Measurements from ENCODE around the gene FERMT3. TPM values are rescaled to one million over a fixed set of nuclear protein-coding genes. Genes with fewer than 3 reads are reported as not detected.

The FERMT3 gene
- total and polyA plus RNA-seq, 9 donors = 4.9 to 12.2 (median 10.1) TPM

GRCh38 chr11:64207256-64208085 is 950 bp downstream of the FERMT3 start:
- Histone ChIP-seq H3K27me3 (ENCODE audit: control insufficient read depth, insufficient read depth, low read length) (no peaks in the 10 kb centered on the region), H3K9me3 (replicated peaks; ENCODE audit: control insufficient read depth, low read depth, low read length) (no peaks in the 10 kb centered on the region), H3K27ac (ENCODE audit: low read length) (peak overlapping the region; percentile 94), H3K36me3 (ENCODE audit: control insufficient read depth, insufficient read depth, low read length) (peaks cover 41% of the 10 kb centered on the region), H3K4me1 (ENCODE audit: control insufficient read depth, insufficient read depth, low read length) (peaks cover 59% of the 10 kb centered on the region), H3K4me3 (ENCODE audit: low read length) (peak overlapping the region; percentile 20)
- DNase-seq = peak; percentile 91
- 29% methylated on average over 19 of the region's 30 CpGs for WGBS (ENCODE audit: insufficient coverage)

- H3K4me1 ChIP-seq (ENCODE audit: control insufficient read depth, insufficient read depth, low read length) = peaks cover 59% of the 10 kb centered on the region
- no peaks in the 10 kb centered on the region for H3K27me3 ChIP-seq (ENCODE audit: control insufficient read depth, insufficient read depth, low read length)
- H3K9me3 ChIP-seq (replicated peaks; ENCODE audit: control insufficient read depth, low read depth, low read length) = no peaks in the 10 kb centered on the region
- peak overlapping the region; percentile 20 for H3K4me3 ChIP-seq (ENCODE audit: low read length)
- 71% methylated on average over 17 of the region's 23 CpGs for WGBS (ENCODE audit: insufficient coverage)
- H3K36me3 ChIP-seq (ENCODE audit: control insufficient read depth, insufficient read depth, low read length) = peaks cover 33% of the 10 kb centered on the region
- DNase-seq = peak; percentile 33
- peak overlapping the region; percentile 94 for H3K27ac ChIP-seq (ENCODE audit: low read length)
Measured at GRCh38 chr11:64208086-64208795, 1.7 kb downstream of the FERMT3 start.

DNA sequence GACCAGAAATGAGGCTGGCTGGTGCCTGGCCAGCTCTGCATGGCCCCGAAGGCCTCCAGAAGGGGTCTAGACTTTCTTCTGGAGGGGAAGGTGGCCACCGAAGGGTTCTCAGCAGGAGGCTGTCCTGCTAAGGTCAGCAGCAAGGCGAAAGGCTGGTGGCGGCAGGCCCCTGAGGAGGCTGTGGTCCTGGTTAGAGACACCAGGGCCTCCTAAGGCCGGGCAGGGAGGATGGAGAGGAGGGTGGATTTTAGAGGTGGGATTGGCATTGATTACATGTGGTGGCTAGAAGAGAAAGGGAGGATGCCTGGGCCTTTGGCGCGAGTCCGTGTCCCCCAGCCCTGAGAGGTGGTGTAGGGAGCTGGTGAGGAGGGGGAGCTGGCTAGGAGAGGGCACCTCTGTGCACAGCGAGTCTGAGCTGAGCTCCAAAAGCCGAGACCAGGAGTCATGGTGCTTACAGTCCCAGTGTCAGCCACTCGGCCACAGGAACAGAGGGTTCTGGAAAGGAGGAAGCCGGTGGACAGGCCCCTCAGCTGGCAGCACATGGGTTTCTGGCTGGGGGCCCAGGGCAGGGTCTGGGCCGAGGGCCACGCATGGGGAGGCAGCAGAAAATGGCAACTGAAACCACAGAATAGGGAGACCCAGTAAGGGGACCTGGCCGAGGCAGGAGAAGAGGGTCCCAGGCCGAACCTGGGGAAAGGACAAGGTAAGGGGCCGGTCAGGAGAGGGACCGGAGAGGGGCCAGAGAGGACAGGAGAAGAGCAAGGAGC is 2.5 kb downstream of the FERMT3 start:
- DNase-seq = peak; percentile 30
- H3K4me1 ChIP-seq (ENCODE audit: control insufficient read depth, insufficient read depth, low read length) = peaks cover 56% of the 10 kb centered on the region

GRCh38 chr11:64209563-64209843 is 3.0 kb downstream of the FERMT3 start:
- Histone ChIP-seq H3K27me3 (ENCODE audit: control insufficient read depth, insufficient read depth, low read length) (no peaks in the 10 kb centered on the region), H3K4me1 (ENCODE audit: control insufficient read depth, insufficient read depth, low read length) (peaks cover 50% of the 10 kb centered on the region), H3K36me3 (ENCODE audit: control insufficient read depth, insufficient read depth, low read length) (peaks cover 21% of the 10 kb centered on the region), H3K9me3 (replicated peaks; ENCODE audit: control insufficient read depth, low read depth, low read length) (no peaks in the 10 kb centered on the region), H3K4me3 (ENCODE audit: low read length) (no peak overlapping the region), H3K27ac (ENCODE audit: low read length) (no peak overlapping the region)
- 83% methylated on average over 6 of the region's 8 CpGs for WGBS (ENCODE audit: insufficient coverage)
- DNase-seq = no peak

More for the DNA sequence above, 2.5 kb downstream of the FERMT3 start:
- H3K9me3 ChIP-seq (replicated peaks; ENCODE audit: control insufficient read depth, low read depth, low read length) = no peaks in the 10 kb centered on the region
- WGBS (ENCODE audit: insufficient coverage) = 68% methylated on average over 18 of the region's 18 CpGs
- no peak overlapping the region for H3K4me3 ChIP-seq (ENCODE audit: low read length)
- peak overlapping the region; percentile 94 for H3K27ac ChIP-seq (ENCODE audit: low read length)
- H3K27me3 ChIP-seq (ENCODE audit: control insufficient read depth, insufficient read depth, low read length) = no peaks in the 10 kb centered on the region
- H3K36me3 ChIP-seq (ENCODE audit: control insufficient read depth, insufficient read depth, low read length) = peaks cover 26% of the 10 kb centered on the region

- no peak overlapping the region for H3K4me3 ChIP-seq (ENCODE audit: low read length)
- no peak for DNase-seq
- 84% methylated on average over 23 of the region's 24 CpGs for whole genome bisulfite sequencing (ENCODE audit: insufficient coverage)
- no peaks in the 10 kb centered on the region for H3K27me3 ChIP-seq (ENCODE audit: control insufficient read depth, insufficient read depth, low read length)
- peaks cover 43% of the 10 kb centered on the region for H3K4me1 ChIP-seq (ENCODE audit: control insufficient read depth, insufficient read depth, low read length)
- H3K27ac ChIP-seq (ENCODE audit: low read length) = no peak overlapping the region
- H3K9me3 ChIP-seq (replicated peaks; ENCODE audit: control insufficient read depth, low read depth, low read length) = no peaks in the 10 kb centered on the region
- H3K36me3 ChIP-seq (ENCODE audit: control insufficient read depth, insufficient read depth, low read length) = peaks cover 16% of the 10 kb centered on the region
Measured at GRCh38 chr11:64210301-64211020, 3.9 kb downstream of the FERMT3 start.

DNA sequence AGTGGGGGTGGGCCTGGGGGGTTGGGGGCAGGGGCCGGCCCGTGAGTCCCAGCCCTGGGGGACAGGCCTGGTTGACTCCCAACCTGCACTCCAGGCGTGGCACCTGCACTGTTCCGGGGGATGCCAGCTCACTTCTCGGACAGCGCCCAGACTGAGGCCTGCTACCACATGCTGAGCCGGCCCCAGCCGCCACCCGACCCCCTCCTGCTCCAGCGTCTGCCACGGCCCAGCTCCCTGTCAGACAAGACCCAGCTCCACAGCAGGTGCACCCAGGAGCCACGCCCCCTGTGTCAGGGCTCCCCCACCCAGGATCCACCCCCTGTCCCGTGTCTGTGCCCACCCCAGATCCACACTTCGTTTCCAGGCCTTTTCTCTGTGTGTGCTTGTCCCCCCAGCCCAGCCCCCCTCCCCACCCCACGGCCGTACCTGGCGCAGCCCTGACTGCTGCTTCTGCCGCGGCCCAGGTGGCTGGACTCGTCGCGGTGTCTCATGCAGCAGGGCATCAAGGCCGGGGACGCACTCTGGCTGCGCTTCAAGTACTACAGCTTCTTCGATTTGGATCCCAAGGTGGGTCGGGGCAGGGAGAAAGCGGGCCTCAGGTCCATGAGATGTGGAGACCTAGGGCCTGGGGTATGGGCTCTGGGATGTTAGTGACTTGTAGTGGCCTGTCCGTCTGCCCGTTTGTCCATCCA is 4.8 kb downstream of the FERMT3 start:
- H3K4me1 ChIP-seq (ENCODE audit: control insufficient read depth, insufficient read depth, low read length) = peaks cover 38% of the 10 kb centered on the region
- no peaks in the 10 kb centered on the region for H3K9me3 ChIP-seq (replicated peaks; ENCODE audit: control insufficient read depth, low read depth, low read length)
- H3K4me3 ChIP-seq (ENCODE audit: low read length) = no peak overlapping the region
- DNase-seq = no peak
- no peak overlapping the region for H3K27ac ChIP-seq (ENCODE audit: low read length)
- 78% methylated on average over 18 of the region's 30 CpGs for WGBS (ENCODE audit: insufficient coverage)
- peaks cover 8% of the 10 kb centered on the region for H3K36me3 ChIP-seq (ENCODE audit: control insufficient read depth, insufficient read depth, low read length)
- H3K27me3 ChIP-seq (ENCODE audit: control insufficient read depth, insufficient read depth, low read length) = no peaks in the 10 kb centered on the region

- Histone ChIP-seq H3K4me1 (ENCODE audit: control insufficient read depth, insufficient read depth, low read length) (peaks cover 16% of the 10 kb centered on the region), H3K36me3 (ENCODE audit: control insufficient read depth, insufficient read depth, low read length) (peaks cover 14% of the 10 kb centered on the region), H3K9me3 (replicated peaks; ENCODE audit: control insufficient read depth, low read depth, low read length) (no peaks in the 10 kb centered on the region), H3K4me3 (ENCODE audit: low read length) (no peak overlapping the region), H3K27ac (ENCODE audit: low read length) (no peak overlapping the region), H3K27me3 (ENCODE audit: control insufficient read depth, insufficient read depth, low read length) (no peaks in the 10 kb centered on the region)
- DNase-seq = no peak
- WGBS (ENCODE audit: insufficient coverage) = 93% methylated on average over 3 of the region's 6 CpGs
Measured at GRCh38 chr11:64216879-64217278, 10.4 kb downstream of the FERMT3 start.

- no peaks in the 10 kb centered on the region for H3K27me3 ChIP-seq (ENCODE audit: control insufficient read depth, insufficient read depth, low read length)
- H3K27ac ChIP-seq (ENCODE audit: low read length) = no peak overlapping the region
- H3K36me3 ChIP-seq (ENCODE audit: control insufficient read depth, insufficient read depth, low read length) = peaks cover 18% of the 10 kb centered on the region
- WGBS (ENCODE audit: insufficient coverage) = 47% methylated on average over 4 of the region's 11 CpGs
- H3K4me3 ChIP-seq (ENCODE audit: low read length) = no peak overlapping the region
- H3K9me3 ChIP-seq (replicated peaks; ENCODE audit: control insufficient read depth, low read depth, low read length) = no peaks in the 10 kb centered on the region
- no peak for DNase-seq
- H3K4me1 ChIP-seq (ENCODE audit: control insufficient read depth, insufficient read depth, low read length) = peaks cover 30% of the 10 kb centered on the region
Measured at GRCh38 chr11:64218628-64219353, 12.3 kb downstream of the FERMT3 start.

GRCh38 chr11:64219354-64219684 is 12.8 kb downstream of the FERMT3 start:
- Histone ChIP-seq H3K9me3 (replicated peaks; ENCODE audit: control insufficient read depth, low read depth, low read length) (no peaks in the 10 kb centered on the region), H3K27me3 (ENCODE audit: control insufficient read depth, insufficient read depth, low read length) (no peaks in the 10 kb centered on the region), H3K36me3 (ENCODE audit: control insufficient read depth, insufficient read depth, low read length) (peaks cover 22% of the 10 kb centered on the region), H3K4me3 (ENCODE audit: low read length) (no peak overlapping the region), H3K4me1 (ENCODE audit: control insufficient read depth, insufficient read depth, low read length) (peaks cover 36% of the 10 kb centered on the region), H3K27ac (ENCODE audit: low read length) (no peak overlapping the region)
- no CpG with 5 or more reads among the region's 7 CpGs for WGBS (ENCODE audit: insufficient coverage)
- DNase-seq = no peak
